HG03064 (cell line): ENCODE measurements around the gene IQSEC1.

Experiments
- ATAC-seq: cut with Tn5 transposase; IDR thresholded peaks from one replicate; pipeline ENCODE4 v1.9.1; 2021; ENCODE audit warnings: low read depth; ENCODE audit not compliant: unreplicated experiment

The IQSEC1 gene

GRCh38 chr3:13071695-13072094 lies 1.5 kb downstream of the IQSEC1 start:
- no peak for ATAC-seq

- no peak for ATAC-seq
Measured at GRCh38 chr3:13070391-13071070, 2.7 kb downstream of the IQSEC1 start.

- ATAC-seq: no peak
Measured at GRCh38 chr3:13069495-13069894, 3.7 kb downstream of the IQSEC1 start.

- no peak for ATAC-seq
Measured at GRCh38 chr3:13068269-13069010, 4.8 kb downstream of the IQSEC1 start.

- ATAC-seq: no peak
Measured at GRCh38 chr3:13067778-13068177, 5.5 kb downstream of the IQSEC1 start.

GRCh38 chr3:13066834-13067233 lies 6.4 kb downstream of the IQSEC1 start:
- ATAC-seq: no peak

- no peak for ATAC-seq
Measured at GRCh38 chr3:13066236-13066635, 7.0 kb downstream of the IQSEC1 start.

- no peak for ATAC-seq
Measured at GRCh38 chr3:13065727-13066126, 7.5 kb downstream of the IQSEC1 start.

- ATAC-seq: no peak
Measured at GRCh38 chr3:13064964-13065363, 8.3 kb downstream of the IQSEC1 start.

- no peak for ATAC-seq
Measured at GRCh38 chr3:13064159-13064868, 8.9 kb downstream of the IQSEC1 start.

- no peak for ATAC-seq
Measured at GRCh38 chr3:13063225-13063624, 10.0 kb downstream of the IQSEC1 start.

- no peak for ATAC-seq
Measured at GRCh38 chr3:13062647-13063046, 10.6 kb downstream of the IQSEC1 start.

GRCh38 chr3:13060341-13060910 lies 12.8 kb downstream of the IQSEC1 start:
- no peak for ATAC-seq

- no peak for ATAC-seq
Measured at GRCh38 chr3:13058346-13059120, 14.7 kb downstream of the IQSEC1 start.

- no peak for ATAC-seq
Measured at GRCh38 chr3:13057282-13058040, 15.8 kb downstream of the IQSEC1 start.

- no peak for ATAC-seq
Measured at GRCh38 chr3:13055634-13056033, 17.6 kb downstream of the IQSEC1 start.

GRCh38 chr3:13054341-13055285 lies 18.6 kb downstream of the IQSEC1 start:
- no peak for ATAC-seq

- ATAC-seq: no peak
Measured at GRCh38 chr3:13053893-13054292, 19.3 kb downstream of the IQSEC1 start.

- ATAC-seq: no peak
Measured at GRCh38 chr3:13053420-13053819, 19.8 kb downstream of the IQSEC1 start.
